Esophagus muscularis mucosa (tissue), 4 donors: ENCODE data around the gene SUGP1.

ENCODE experiments used
- EP300 ChIP-seq: sonication (generic); formaldehyde crosslinking; IDR thresholded peaks from one replicate; pipeline ENCODE4 v1.6.1; 2017; ENCODE audit warnings: antibody characterized with exemption
- POLR2A ChIP-seq: fragments of 450-650 bp; IDR thresholded peaks from one replicate; pipeline ENCODE4 v1.6.1; 2017; ENCODE audit warnings: antibody characterized with exemption, moderate library complexity, mild to moderate bottlenecking, low read depth
- POLR2AphosphoS5 ChIP-seq, 2 donors: sonication (generic); formaldehyde crosslinking; IDR thresholded peaks; one replicate each; pipeline ENCODE4 v1.6.1; 2017; ENCODE audit warnings: antibody characterized with exemption in 2 of 2
- TF ChIP-seq, protein P1 (sequence below), 3 experiments: fragments of 200-600 bp in 2 of 3; fragments of 450-650 bp in 1 of 3; sonication (generic) in 2 of 3; IDR thresholded peaks; one replicate each; pipeline ENCODE4 v1.5.1; 2017 to 2019; ENCODE audit warnings: antibody characterized with exemption in 3 of 3, mild to moderate bottlenecking in 2 of 3, moderate library complexity in 1 of 3

DNA sequence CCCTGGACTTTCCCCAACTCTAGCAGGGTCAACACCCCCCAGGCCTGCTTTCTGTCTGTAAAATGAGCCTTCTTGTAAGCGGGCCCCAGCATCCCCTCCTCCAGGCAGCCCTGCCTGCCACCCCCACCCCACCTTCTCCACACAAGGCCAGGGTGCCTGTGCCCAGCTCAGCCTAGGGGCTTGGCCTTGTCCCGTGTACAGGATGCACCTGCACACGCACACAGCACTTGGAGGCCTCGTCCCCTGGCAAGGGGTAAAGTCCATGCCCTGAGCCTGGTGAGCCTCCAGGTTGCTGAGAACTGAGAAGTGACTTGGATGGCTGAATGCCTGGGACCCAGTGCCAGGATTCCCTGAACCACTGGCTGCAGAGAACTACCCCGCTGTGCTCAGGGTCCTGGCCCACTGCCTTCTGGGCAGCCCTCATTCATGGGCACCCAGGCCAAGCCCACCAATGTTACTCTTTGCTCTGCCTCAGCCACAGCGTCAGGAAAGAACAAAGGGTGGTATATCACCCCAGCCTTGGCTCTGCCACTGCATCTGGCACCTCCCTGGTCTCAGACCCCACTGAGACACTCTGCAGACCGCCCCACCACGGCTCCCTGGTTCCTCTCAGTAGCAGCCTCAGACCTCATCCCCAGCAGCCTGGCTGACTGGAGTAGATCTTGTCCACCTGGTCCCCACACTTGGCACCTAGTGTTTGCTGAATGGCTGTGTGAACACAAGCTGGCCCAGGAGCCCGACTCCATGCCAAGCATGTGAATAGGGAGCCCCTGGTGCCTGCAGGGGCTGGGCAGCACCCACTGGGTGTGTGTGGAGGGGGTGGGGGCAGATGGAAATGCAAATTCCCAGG lies 45.4 kb downstream of the SUGP1 start:
- TF ChIP-seq, protein P1, sequence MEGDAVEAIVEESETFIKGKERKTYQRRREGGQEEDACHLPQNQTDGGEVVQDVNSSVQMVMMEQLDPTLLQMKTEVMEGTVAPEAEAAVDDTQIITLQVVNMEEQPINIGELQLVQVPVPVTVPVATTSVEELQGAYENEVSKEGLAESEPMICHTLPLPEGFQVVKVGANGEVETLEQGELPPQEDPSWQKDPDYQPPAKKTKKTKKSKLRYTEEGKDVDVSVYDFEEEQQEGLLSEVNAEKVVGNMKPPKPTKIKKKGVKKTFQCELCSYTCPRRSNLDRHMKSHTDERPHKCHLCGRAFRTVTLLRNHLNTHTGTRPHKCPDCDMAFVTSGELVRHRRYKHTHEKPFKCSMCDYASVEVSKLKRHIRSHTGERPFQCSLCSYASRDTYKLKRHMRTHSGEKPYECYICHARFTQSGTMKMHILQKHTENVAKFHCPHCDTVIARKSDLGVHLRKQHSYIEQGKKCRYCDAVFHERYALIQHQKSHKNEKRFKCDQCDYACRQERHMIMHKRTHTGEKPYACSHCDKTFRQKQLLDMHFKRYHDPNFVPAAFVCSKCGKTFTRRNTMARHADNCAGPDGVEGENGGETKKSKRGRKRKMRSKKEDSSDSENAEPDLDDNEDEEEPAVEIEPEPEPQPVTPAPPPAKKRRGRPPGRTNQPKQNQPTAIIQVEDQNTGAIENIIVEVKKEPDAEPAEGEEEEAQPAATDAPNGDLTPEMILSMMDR (IDR thresholded peaks at IDR 0.05): no peak
- TF ChIP-seq POLR2A (no peak), POLR2AphosphoS5 (IDR thresholded peaks at IDR 0.05) (no peak), EP300 (no peak)
